ENCODE measurements around the gene ERN2.

Gene ERN2

DNA sequence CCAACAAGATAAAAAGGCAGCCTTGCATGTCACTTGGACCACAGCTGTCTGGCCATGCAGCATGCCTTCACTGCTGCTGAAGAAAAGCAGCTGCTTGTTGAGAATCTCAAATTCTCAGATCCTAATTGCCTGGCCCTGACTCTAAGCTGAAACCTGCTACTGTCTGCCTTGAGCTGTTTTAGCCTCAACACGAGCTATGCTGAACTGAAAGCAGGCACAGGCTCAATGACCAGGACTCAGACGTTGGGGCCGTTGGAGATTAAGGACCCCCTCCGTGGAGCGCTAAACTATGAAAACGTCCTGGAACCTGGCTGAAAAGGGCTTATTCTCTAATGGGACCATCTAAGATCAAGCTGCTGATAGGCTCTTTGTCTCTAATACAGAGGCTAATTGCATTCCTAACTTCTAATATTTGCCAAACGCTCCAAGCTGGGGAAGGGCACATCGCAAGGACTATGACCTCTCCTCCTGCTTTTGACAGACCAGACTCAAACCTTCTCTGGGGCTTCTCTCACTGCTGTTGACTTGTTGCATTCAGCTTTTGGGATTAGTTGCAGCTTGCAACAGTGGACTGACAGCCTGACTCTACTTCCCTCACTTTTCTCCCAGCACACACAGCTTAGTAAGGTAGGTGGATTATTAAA lies 38.9 kb downstream of the ERN2 start:
- no peak for DNase-seq (ENCODE audit: low read depth)
- TF ChIP-seq, protein P1, sequence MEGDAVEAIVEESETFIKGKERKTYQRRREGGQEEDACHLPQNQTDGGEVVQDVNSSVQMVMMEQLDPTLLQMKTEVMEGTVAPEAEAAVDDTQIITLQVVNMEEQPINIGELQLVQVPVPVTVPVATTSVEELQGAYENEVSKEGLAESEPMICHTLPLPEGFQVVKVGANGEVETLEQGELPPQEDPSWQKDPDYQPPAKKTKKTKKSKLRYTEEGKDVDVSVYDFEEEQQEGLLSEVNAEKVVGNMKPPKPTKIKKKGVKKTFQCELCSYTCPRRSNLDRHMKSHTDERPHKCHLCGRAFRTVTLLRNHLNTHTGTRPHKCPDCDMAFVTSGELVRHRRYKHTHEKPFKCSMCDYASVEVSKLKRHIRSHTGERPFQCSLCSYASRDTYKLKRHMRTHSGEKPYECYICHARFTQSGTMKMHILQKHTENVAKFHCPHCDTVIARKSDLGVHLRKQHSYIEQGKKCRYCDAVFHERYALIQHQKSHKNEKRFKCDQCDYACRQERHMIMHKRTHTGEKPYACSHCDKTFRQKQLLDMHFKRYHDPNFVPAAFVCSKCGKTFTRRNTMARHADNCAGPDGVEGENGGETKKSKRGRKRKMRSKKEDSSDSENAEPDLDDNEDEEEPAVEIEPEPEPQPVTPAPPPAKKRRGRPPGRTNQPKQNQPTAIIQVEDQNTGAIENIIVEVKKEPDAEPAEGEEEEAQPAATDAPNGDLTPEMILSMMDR (IDR thresholded peaks at IDR 0.05; ENCODE audit: insufficient read depth, low read depth, low read length, missing control alignments), result no peak
- no peak overlapping the region for H3K4me3 ChIP-seq (ENCODE audit: low read length)

DNA sequence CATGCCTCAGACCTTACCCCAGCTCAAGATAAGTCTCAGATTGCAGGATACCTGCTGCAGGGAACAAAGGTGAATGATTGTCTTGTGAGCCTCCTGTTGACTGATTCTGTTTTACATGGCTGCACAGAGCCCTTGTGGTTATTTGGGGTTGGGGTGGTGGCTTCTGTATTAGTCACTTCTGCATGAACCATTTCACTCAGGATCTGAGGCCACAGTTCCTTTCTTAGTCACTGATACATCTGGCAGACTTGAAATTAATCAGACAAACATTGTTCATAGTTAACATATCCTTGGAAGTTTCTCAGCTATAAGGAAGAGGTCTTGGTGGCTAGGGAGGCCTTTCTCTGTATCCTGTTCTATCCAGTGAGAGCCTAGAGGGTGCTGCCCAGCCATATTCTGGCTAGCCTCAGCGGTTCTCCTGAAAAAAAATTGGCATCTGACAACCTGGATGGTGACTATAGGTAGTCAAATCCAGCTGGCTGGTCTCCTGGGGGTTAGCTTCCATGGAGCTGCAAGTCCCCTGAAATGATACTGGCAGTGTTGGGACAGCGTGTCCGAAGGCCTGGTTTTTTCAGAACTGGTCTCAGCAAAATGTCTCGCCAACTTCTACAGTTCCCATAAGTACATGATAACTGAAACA lies 42.8 kb downstream of the ERN2 start:
- DNase-seq (ENCODE audit: low read depth), result peak; percentile 90
- no peak overlapping the region for H3K4me3 ChIP-seq (ENCODE audit: low read length)
- TF ChIP-seq, protein P1 (IDR thresholded peaks at IDR 0.05; ENCODE audit: insufficient read depth, low read depth, low read length, missing control alignments), result no peak

DNA sequence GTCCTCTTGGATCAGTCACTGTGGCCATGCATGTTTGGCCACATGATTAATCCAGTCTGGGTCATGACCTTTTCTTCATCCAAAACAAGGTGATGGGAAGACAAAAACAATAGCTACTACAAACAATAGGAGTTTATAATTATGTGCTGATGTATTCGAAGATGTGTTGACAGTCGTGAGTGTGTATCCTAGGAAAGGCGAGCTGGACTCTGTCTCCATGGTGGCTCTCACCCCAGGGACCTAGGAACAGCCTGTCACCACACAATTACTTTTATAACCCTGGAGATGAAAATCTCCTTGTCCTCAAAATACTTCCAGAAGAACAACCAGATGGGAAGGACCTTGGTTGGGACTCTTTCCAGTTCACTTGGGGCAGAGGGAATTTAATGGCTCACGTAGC lies 44.1 kb downstream of the ERN2 start:
- H3K4me3 ChIP-seq (ENCODE audit: low read length), result no peak overlapping the region
- no peak for DNase-seq (ENCODE audit: low read depth)
- TF ChIP-seq, protein P1 (IDR thresholded peaks at IDR 0.05; ENCODE audit: insufficient read depth, low read depth, low read length, missing control alignments), result no peak

DNA sequence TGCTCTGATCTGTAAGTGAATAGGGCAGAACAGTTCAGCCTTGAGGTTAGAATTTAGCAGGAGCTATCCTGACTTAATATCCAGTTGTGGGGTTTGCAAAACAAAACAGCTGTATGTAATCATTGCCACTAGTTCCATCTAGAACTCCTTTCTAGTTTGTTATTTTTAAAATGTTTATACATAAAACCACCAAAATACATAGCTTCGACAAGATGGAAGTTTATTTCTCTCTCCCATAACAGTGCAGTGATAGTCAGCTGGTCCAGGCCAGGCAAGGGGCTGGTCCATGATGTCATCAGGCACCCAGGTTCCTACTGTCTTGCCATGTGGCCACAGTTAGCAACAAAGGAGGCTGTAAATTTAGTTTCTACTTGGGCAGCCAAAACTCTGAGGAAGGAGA lies 44.8 kb downstream of the ERN2 start:
- TF ChIP-seq, protein P1 (IDR thresholded peaks at IDR 0.05; ENCODE audit: insufficient read depth, low read depth, low read length, missing control alignments), result no peak
- no peak overlapping the region for H3K4me3 ChIP-seq (ENCODE audit: low read length)
- no peak for DNase-seq (ENCODE audit: low read depth)

DNA sequence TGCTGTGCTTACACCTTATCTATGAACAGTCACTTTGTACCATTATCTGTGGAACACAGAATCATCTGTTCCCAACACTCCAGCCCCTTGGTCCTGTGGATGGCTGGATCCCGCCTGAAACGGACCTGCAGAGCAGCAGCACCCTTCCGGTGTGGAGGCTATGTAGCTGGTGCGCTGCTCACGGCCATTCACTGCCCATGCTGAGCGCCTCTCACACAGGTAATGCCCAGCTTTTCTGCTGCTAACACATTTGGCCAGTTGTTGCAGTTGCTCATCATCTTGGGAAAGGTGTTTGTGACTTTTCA lies 45.7 kb downstream of the ERN2 start:
- TF ChIP-seq, protein P1 (IDR thresholded peaks at IDR 0.05; ENCODE audit: insufficient read depth, low read depth, low read length, missing control alignments), result no peak
- no peak overlapping the region for H3K4me3 ChIP-seq (ENCODE audit: low read length)
- no peak for DNase-seq (ENCODE audit: low read depth)

DNA sequence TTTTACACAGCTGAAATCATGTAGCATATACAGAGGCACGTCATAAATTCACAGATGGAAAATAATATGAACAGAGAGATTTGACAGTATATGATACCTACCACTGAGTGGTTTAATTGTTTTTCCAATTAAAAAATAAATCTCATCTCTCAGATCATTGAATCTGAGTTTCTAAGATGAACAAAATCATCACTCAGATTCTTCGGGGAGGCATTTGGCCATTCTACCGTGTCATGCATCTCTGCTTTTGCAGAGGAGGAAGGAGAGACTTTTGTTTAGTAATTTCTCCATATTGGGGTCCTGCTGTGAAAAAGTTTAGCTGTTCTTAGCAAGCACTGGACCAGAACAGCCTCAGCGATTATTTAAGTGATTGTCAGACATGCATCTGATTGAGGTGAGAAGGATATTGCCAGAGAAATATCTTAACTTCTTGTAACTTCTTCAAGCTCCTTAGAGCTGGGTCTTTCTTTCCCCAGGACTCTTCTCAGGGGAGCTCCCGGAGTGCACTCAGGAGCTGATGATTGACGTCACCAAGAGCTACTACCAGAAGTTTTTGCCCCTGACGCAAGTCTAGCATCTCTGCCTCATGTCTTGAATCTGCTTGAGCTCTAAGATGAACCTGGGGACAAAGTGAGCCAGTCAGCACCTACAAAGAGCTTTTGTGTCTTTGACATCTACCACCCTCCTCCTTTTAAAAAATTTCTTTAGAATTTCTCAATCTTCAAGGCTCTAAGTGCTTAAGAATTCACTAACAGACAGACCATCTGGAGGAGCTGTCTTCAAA lies 46.3 kb downstream of the ERN2 start:
- DNase-seq (ENCODE audit: low read depth), result no peak
- H3K4me3 ChIP-seq (ENCODE audit: low read length), result no peak overlapping the region
- TF ChIP-seq, protein P1 (IDR thresholded peaks at IDR 0.05; ENCODE audit: insufficient read depth, low read depth, low read length, missing control alignments), result no peak

Data from epithelial cell of esophagus (primary cell).